Measurements from ENCODE around the gene SMDT1. TPM values are rescaled to one million over a fixed set of nuclear protein-coding genes. Genes with fewer than 3 reads are reported as not detected.
"Not testable (repeated sequence)": the region's sequence is repeated elsewhere in the genome, so short reads cannot be mapped to it uniquely, and the experiment has no call there.

The SMDT1 gene
- total RNA-seq, 1 donor from 2014 or later = 113 TPM

DNA sequence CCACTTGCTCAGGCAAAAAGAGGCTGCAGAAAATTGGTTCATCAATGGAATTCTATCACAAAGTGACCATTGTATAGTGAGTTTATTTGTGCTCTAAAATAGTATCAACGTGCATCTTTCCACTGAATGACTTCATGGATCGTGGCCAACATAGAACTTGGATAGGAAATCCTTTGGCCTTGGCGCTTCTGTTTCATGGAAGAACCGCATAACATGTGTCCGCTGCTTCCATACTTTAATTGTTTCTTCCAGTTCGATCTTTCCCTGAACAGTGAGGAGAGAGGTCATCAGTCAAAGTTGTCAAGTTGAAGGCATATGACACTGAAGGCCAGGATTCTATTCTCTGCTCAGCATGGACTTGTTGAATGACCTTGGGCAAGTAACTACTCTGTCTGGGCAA, 6.6 kb downstream of the SMDT1 start:
- no peak for ATAC-seq

DNA sequence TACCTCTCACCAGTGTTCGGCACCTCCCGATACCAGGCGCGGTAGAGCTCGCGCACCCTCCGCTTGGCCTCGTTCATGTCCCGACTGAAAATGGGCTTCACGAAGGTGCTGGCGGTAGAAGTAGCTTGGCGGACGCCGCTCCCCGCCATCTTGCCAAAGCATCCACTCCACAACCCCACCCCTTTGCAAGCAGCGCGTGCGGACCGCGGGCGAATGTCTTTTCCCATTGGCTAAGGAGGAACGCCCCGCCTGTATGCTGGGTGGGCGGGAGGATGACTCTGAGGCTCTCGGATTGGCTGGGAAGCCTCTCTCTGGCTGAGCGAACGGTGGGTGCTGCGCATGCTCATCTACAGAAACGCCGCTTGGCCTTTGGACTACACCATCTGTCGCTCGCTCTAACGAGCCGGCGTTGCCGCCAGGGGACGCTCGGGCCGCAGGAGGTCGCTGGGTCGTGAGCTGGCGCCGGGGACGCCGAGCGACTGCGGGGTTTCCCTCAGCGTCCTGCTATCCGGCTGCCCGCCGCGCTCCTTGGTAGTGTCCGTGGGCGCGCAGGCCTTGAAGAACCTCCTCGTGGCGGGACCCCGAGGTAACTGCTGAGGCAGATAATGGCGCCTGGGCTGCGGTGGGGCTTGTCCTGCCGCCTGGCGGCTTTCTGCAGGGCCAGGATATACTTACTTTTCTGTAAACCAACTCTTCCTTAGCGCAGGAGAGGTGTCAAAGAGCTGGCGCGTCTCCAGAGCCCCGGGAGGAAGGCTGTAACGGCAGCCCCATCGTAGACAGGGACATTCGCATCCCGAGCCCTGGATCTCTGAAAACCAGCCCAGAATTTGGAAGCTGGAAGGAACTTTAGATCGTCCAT, 11.3 kb downstream of the SMDT1 start, which contains the start of gene NDUFA6:
TSS of gene NDUFA6 (minus strand) at position 177 of the 859 bp plus-strand sequence. CDS start at position 149, 28 bp downstream.
- no peaks in the 10 kb centered on the region for H3K27me3 ChIP-seq
- peak within 1 kb of the TSS; percentile 97 for H3K27ac ChIP-seq
- DNase-seq (peak; percentile 99), ATAC-seq (peak; percentile 99)
- intact Hi-C loops (cut with DNase I) = no loop called here
- peaks cover 16% of the 10 kb centered on the region for H3K4me1 ChIP-seq
- peak within 1 kb of the TSS; percentile 94 for H3K4me3 ChIP-seq
- H3K9me3 ChIP-seq = no peaks in the 10 kb centered on the region
- TF ChIP-seq, protein P1, sequence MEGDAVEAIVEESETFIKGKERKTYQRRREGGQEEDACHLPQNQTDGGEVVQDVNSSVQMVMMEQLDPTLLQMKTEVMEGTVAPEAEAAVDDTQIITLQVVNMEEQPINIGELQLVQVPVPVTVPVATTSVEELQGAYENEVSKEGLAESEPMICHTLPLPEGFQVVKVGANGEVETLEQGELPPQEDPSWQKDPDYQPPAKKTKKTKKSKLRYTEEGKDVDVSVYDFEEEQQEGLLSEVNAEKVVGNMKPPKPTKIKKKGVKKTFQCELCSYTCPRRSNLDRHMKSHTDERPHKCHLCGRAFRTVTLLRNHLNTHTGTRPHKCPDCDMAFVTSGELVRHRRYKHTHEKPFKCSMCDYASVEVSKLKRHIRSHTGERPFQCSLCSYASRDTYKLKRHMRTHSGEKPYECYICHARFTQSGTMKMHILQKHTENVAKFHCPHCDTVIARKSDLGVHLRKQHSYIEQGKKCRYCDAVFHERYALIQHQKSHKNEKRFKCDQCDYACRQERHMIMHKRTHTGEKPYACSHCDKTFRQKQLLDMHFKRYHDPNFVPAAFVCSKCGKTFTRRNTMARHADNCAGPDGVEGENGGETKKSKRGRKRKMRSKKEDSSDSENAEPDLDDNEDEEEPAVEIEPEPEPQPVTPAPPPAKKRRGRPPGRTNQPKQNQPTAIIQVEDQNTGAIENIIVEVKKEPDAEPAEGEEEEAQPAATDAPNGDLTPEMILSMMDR (IDR thresholded peaks at IDR 0.05) = peak; percentile 95
- H3K36me3 ChIP-seq = peaks cover 17% of the 10 kb centered on the region

More for the DNA sequence above, 6.6 kb downstream of the SMDT1 start:
- peaks cover 54% of the 10 kb centered on the region for H3K36me3 ChIP-seq
- H3K4me1 ChIP-seq = peaks cover 13% of the 10 kb centered on the region
- TF ChIP-seq, protein P1 (IDR thresholded peaks at IDR 0.05) = no peak
- H3K27ac ChIP-seq = no peak overlapping the region
- intact Hi-C loops (cut with DNase I) = no loop called here
- no peak for DNase-seq
- H3K4me3 ChIP-seq = no peak overlapping the region
- H3K9me3 ChIP-seq = no peaks in the 10 kb centered on the region
- H3K27me3 ChIP-seq = no peaks in the 10 kb centered on the region

DNA sequence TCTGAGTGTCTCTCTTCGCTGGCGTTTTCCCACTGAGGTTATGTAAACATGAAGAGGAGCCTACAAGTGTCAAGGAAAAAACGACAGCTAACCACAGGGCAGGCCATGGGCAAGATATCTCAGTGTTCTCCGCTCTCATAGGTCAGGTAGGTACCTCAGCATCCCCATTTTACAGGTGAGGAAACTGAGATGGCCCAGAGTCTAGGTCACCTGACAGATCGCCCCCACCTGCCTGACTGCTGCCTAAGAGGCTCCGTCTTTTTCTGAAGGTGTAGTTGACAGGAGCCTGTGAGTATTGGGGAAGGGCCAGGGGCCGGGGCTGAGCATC, 11.9 kb downstream of the SMDT1 start:
- peak overlapping the region; percentile 97 for H3K27ac ChIP-seq
- intact Hi-C loops (cut with DNase I) = no loop called here
- H3K27me3 ChIP-seq = no peaks in the 10 kb centered on the region
- peak overlapping the region; percentile 94 for H3K4me3 ChIP-seq
- H3K9me3 ChIP-seq = no peaks in the 10 kb centered on the region
- TF ChIP-seq, protein P1 (IDR thresholded peaks at IDR 0.05) = no peak
- DNase-seq (no peak), ATAC-seq (no peak)
- peaks cover 11% of the 10 kb centered on the region for H3K36me3 ChIP-seq
- H3K4me1 ChIP-seq = peaks cover 16% of the 10 kb centered on the region

DNA sequence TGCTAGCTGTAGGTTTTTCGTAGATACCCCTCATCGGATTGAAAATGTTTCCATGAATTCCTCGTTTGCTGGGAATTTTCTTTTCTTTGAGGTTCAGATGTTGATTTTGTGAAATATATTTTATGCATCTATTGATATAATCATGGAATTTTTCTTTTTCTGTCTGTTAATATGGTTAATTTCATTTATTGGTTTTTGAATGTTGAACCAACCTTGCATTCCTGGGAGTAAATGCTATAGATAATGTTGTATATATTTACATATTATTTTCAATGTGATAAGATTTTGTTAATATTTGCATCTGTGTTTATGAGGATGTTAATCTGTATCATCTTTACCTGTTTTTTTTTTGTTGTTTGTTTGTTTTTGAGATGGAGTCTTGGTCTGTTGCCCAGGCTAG, 21.7 kb downstream of the SMDT1 start:
- Histone ChIP-seq H3K9me3 (peaks cover 20% of the 10 kb centered on the region), H3K36me3 (no peaks in the 10 kb centered on the region), H3K27me3 (no peaks in the 10 kb centered on the region), H3K27ac (no peak overlapping the region), H3K4me1 (no peaks in the 10 kb centered on the region), H3K4me3 (no peak overlapping the region)
- intact Hi-C loops (cut with DNase I) = no loop called here
- DNase-seq (no peak), ATAC-seq (no peak)
- TF ChIP-seq, protein P1 (IDR thresholded peaks at IDR 0.05) = no peak

DNA sequence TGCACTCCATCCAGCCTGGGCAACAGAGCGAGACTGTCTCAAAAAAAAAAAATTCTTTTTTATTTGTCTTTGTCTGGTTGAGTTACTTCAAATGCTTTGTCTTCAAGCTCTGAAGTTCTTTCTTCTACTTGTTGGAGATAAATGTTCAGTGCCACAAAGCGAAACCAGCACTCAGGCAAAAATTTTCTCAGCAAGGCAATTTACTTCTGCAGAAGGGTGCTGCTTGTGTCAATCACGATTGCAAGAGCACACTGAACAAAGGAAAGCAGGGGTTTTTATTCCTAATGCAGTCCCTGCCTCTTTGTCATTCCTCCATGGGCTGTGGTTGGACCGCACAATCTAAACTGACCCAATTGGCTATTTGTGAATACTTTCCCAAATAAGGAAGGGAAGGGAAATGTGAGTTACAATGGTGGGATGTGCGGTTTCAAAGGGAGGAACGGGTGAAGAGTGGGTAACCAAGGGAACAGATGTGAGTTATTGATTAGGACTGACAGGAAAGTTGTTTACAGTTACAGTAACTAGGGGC, 24.9 kb downstream of the SMDT1 start:
- H3K4me1 ChIP-seq; H3K27me3 ChIP-seq; H3K4me3 ChIP-seq; ATAC-seq; DNase-seq; H3K27ac ChIP-seq; intact Hi-C loops (cut with DNase I); H3K36me3 ChIP-seq: not testable (repeated sequence)
- H3K9me3 ChIP-seq = peaks cover 20% of the 10 kb centered on the region

DNA sequence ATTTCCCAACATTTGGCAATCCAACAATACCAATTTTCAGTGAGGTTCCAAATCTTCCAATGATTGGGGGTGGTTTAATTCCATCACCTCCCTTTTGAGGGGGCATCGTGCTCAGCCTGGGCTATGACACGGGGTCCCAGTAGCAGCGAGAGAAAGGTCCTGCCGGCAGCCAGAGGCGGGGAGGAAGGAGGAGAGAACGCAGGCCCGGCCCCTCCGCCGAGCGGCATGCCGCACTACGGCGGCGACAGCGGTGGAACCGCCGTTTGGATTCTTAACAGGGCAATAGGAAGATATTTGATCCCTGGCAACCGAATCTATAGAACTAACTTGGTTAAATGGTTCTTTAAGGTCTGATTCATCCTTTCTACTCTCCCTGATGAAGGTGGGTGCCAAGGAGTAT, 29.3 kb downstream of the SMDT1 start:
- DNase-seq (no peak), ATAC-seq (no peak)
- Histone ChIP-seq H3K9me3 (peaks cover 9% of the 10 kb centered on the region), H3K27me3 (no peaks in the 10 kb centered on the region), H3K4me1 (no peaks in the 10 kb centered on the region), H3K36me3 (no peaks in the 10 kb centered on the region), H3K4me3 (no peak overlapping the region), H3K27ac (no peak overlapping the region)
- TF ChIP-seq, protein P1 (IDR thresholded peaks at IDR 0.05) = no peak
- intact Hi-C loops (cut with DNase I) = no loop called here
